HepG2 (cell line): Measurements from ENCODE around the gene ERH. TPM values are rescaled to one million over a fixed set of nuclear protein-coding genes. Genes with fewer than 3 reads are reported as not detected.

Source experiments
- ATAC-seq: fragments of 200-7000 bp; cut with Tn5 transposase; 3 replicates; pipeline ENCODE4 v1.9.1; 2020; ENCODE audit warnings: mild to moderate bottlenecking, moderate library complexity
- BruUV-seq: library from RNA; stranded (reverse); fragments of 400-500 nt; replicated peaks from 2 replicates; lab custom pipeline; 2021; lab: Mats Ljungman, UMichigan
- CTCF ChIA-PET: fragments of 300-600 bp; formaldehyde crosslinking; extraction: SDS; loops from one replicate; lab custom pipeline; 2021; ENCODE audit warnings: low total read pairs, inconsistent platforms, low intra/inter-chr PET ratio; lab: Yijun Ruan, JAX
- POLR2A ChIA-PET: fragments of 350-600 bp; sonication (Branson Sonifier 250); formaldehyde crosslinking; loops from one replicate; lab custom pipeline; 2020; ENCODE audit warnings: antibody characterized with exemption, inconsistent platforms; lab: Yijun Ruan, JAX
- DNase-seq: peaks from one replicate; pipeline ENCODE4 v3.0.0-alpha.2; 2015; ENCODE audit warnings: low spot score
- FAIRE-seq: peaks from 3 replicates; lab custom pipeline; 2011; peaks lifted over from hg19 to GRCh38; lab: Jason Lieb, UNC
- H2AFZ ChIP-seq: one replicate; pipeline ENCODE4 v1.6.1; 2011; ENCODE audit warnings: low read length, inconsistent platforms
- H3K27ac ChIP-seq: fragments of 300-600 bp; 3 replicates; pipeline ENCODE4 v1.8.0; 2011; ENCODE audit warnings: mixed run types, mild to moderate bottlenecking, mixed read lengths, low read length, inconsistent platforms; ENCODE audit not compliant: insufficient read depth; ENCODE audit errors: extremely low read length
- H3K27me3 ChIP-seq, 2 experiments: fragments of 200-600 bp in 1 of 2; 2 replicates in 1 of 2; 3 replicates in 1 of 2; pipeline versions ENCODE4 v1.6.0 to v1.8.0; 2011; ENCODE audit warnings: low read length in 2 of 2, mild to moderate bottlenecking in 2 of 2, moderate library complexity in 2 of 2, inconsistent platforms in 1 of 2; ENCODE audit not compliant: insufficient read depth in 2 of 2, control insufficient read depth in 1 of 2
- H3K36me3 ChIP-seq, 2 experiments: fragments of 200-600 bp in 1 of 2; replicated peaks in 1 of 2; 2 replicates in 1 of 2; 3 replicates in 1 of 2; pipeline versions ENCODE4 v1.5.1 to v1.8.0; 2011; ENCODE audit warnings: low read length in 2 of 2, inconsistent platforms in 1 of 2; ENCODE audit not compliant: insufficient read depth in 2 of 2, control insufficient read depth in 1 of 2
- H3K4me1 ChIP-seq: 2 replicates; pipeline ENCODE4 v1.5.1; 2012; ENCODE audit warnings: low read length, inconsistent platforms; ENCODE audit not compliant: insufficient read depth
- H3K4me2 ChIP-seq: 2 replicates; pipeline ENCODE4 v1.6.0; 2011; ENCODE audit warnings: low read depth, low read length, inconsistent platforms
- H3K4me3 ChIP-seq, 3 experiments: fragments of 200-600 bp in 1 of 3; sonication (generic), shearing (Covaris generic) in 1 of 3; replicated peaks in 1 of 3; 2 replicates each; pipeline ENCODE4 v1.5.1; 2011 to 2016; ENCODE audit warnings: low read length in 3 of 3, inconsistent platforms in 2 of 3, low read depth in 2 of 3, mild to moderate bottlenecking in 2 of 3, control low read depth in 1 of 3, mixed read lengths in 1 of 3; ENCODE audit not compliant: insufficient read depth in 1 of 3
- H3K79me2 ChIP-seq: one replicate; pipeline ENCODE4 v1.6.1; 2011; ENCODE audit warnings: low read length, inconsistent platforms; ENCODE audit not compliant: insufficient read depth
- H3K9ac ChIP-seq: 2 replicates; pipeline ENCODE4 v1.6.0; 2011; ENCODE audit warnings: mild to moderate bottlenecking, low read depth, low read length, inconsistent platforms; ENCODE audit not compliant: insufficient read depth
- H3K9me3 ChIP-seq: 2 replicates; pipeline ENCODE4 v1.5.1; 2012; ENCODE audit warnings: mild to moderate bottlenecking, low read length
- H4K20me1 ChIP-seq: 2 replicates; pipeline ENCODE4 v1.6.0; 2011; ENCODE audit warnings: inconsistent platforms, mild to moderate bottlenecking, low read length, moderate library complexity; ENCODE audit not compliant: insufficient read depth
- ATRX ChIP-seq: sonication (generic); formaldehyde crosslinking; IDR thresholded peaks from 2 replicates; pipeline ENCODE4 v1.4.0; 2020; ENCODE audit warnings: missing genetic modification reagents, borderline replicate concordance
- BORCS8-MEF2B ChIP-seq: sonication (generic); formaldehyde crosslinking; IDR thresholded peaks from 2 replicates; pipeline ENCODE4 v1.8.0; 2022; ENCODE audit warnings: mild to moderate bottlenecking, missing genetic modification reagents
- CHD4 ChIP-seq: fragments of 200-600 bp; sonication (generic); IDR thresholded peaks from 2 replicates; pipeline ENCODE4 v1.7.0; 2017; ENCODE audit warnings: mild to moderate bottlenecking, low read length, borderline replicate concordance
- GTF3A ChIP-seq: sonication (generic); formaldehyde crosslinking; conservative IDR thresholded peaks from 2 replicates; pipeline ENCODE4 v1.4.0; 2020; ENCODE audit warnings: mild to moderate bottlenecking, missing genetic modification reagents
- ISX ChIP-seq: sonication (generic); formaldehyde crosslinking; conservative IDR thresholded peaks from 2 replicates; pipeline ENCODE4 v1.5.0; 2020; ENCODE audit warnings: missing genetic modification reagents
- NFE2L2 ChIP-seq: fragments of 150-350 bp; IDR thresholded peaks from 2 replicates; pipeline ENCODE4 v1.6.1; 2014; ENCODE audit warnings: low read length
- POGK ChIP-seq: sonication (generic); formaldehyde crosslinking; conservative IDR thresholded peaks from 2 replicates; pipeline ENCODE4 v1.8.0; 2022; ENCODE audit warnings: mild to moderate bottlenecking, moderate library complexity, missing genetic modification reagents
- RFX5 ChIP-seq: IDR thresholded peaks from 2 replicates; pipeline ENCODE4 v1.6.1; 2011; ENCODE audit warnings: low read depth, low read length, improper control_type of control experiment
- YEATS2 ChIP-seq: sonication (generic); formaldehyde crosslinking; IDR thresholded peaks from 2 replicates; pipeline ENCODE4 v1.4.0; 2020; ENCODE audit warnings: missing genetic modification reagents, borderline replicate concordance
- ZBTB14 ChIP-seq: sonication (generic); formaldehyde crosslinking; IDR thresholded peaks from 2 replicates; pipeline ENCODE4 v1.4.0; 2020; ENCODE audit warnings: missing genetic modification reagents
- ZBTB38 ChIP-seq: sonication (generic); formaldehyde crosslinking; IDR thresholded peaks from 2 replicates; pipeline ENCODE4 v1.5.1; 2020; ENCODE audit warnings: mild to moderate bottlenecking, missing genetic modification reagents
- ZBTB4 ChIP-seq: sonication (generic); formaldehyde crosslinking; IDR thresholded peaks from 2 replicates; pipeline ENCODE4 v1.4.0; 2020; ENCODE audit warnings: missing genetic modification reagents, mild to moderate bottlenecking, borderline replicate concordance
- ZMAT3 ChIP-seq: sonication (generic); formaldehyde crosslinking; conservative IDR thresholded peaks from 2 replicates; pipeline ENCODE4 v1.7.0; 2021; ENCODE audit warnings: missing genetic modification reagents
- ZNF124 ChIP-seq: sonication (generic); formaldehyde crosslinking; IDR thresholded peaks from 2 replicates; pipeline ENCODE4 v1.4.0; 2020; ENCODE audit warnings: missing genetic modification reagents
- ZNF160 ChIP-seq: sonication (generic); formaldehyde crosslinking; IDR thresholded peaks from 2 replicates; pipeline ENCODE4 v1.8.0; 2022; ENCODE audit warnings: mild to moderate bottlenecking, inconsistent platforms, missing genetic modification reagents
- ZNF263 ChIP-seq: sonication (generic); formaldehyde crosslinking; IDR thresholded peaks from 2 replicates; pipeline ENCODE4 v1.4.0; 2020; ENCODE audit warnings: missing genetic modification reagents
- WGBS: methylation state at CpG from one replicate; pipeline ENCODE4 v1.1.6; 2017; ENCODE audit warnings: low lambda C conversion rate; 5-methylcytosine and 5-hydroxymethylcytosine counted together
- in situ Hi-C: cut with HindIII; loops from 2 replicates; pipeline ENCODE4 v1.10.0; 2017; ENCODE audit warnings: low pct_unique_long_range_greater_than_20kb; ENCODE audit not compliant: extremely low pct_ligation_motif_present
- intact Hi-C: fragments of 100-400 bp; cut with micrococcal nuclease; formaldehyde crosslinking; loops from one replicate; pipeline ENCODE4 v1.10.0; 2022; ENCODE audit not compliant: unreplicated experiment
- polyA plus RNA-seq, 8 experiments: library from polyadenylated mRNA; depleted of rRNA in 3 of 8; stranded (reverse) in 7 of 8; unstranded in 1 of 8; fragments of >200 nt; fragmentation: Illumina TruSeq in 4 of 8; extraction: Trizol in 4 of 8; gene quantifications; 2 replicates each; pipeline versions ENCODE4 v1.2.1 to v1.2.3, GENCODE V29; 2011 to 2016; ENCODE audit warnings: low read depth in 4 of 8, missing spikeins in 1 of 8, mixed read lengths in 1 of 8; ENCODE audit not compliant: insufficient read depth in 1 of 8
- total RNA-seq, 5 experiments: library from RNA; depleted of rRNA; stranded (reverse); fragments of >200 nt; fragmentation: Illumina TruSeq; extraction: Trizol; gene quantifications; 2 replicates each; pipeline ENCODE4 v1.2.3, GENCODE V29; 2016; ENCODE audit warnings: low read depth in 1 of 5

Gene ERH
- total and polyA plus RNA-seq, 2 of the 13 experiments (the other 11 are each of a cell fraction or from before 2014, with no cell fraction given), result 105 to 341 TPM

DNA sequence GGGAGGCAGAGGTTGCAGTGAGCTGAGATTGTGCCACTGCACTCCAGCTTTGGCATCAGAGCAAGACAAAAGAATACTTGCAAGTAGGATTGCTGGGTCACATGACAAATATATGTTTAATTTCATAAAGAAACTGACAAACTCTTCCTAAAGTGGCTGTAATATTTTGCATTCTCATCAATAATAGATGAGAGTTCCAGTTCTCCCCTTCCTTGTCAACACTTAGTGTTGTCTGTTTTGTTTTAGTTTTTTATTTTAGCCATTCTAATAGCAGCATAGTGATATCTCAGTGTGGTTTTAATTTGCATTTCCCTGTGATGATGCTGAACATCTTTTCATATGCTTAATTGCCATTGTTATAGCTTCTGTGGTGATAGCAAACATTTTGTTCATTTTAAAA is 31.5 kb upstream of the ERH start (continued):
- TF ChIP-seq POGK (no peak), RFX5 (no peak), GTF3A (no peak), ZNF124 (CRISPR knock-in tag) (no peak), YEATS2 (CRISPR knock-in tag) (no peak)

GRCh38 chr14:69428289-69428998 is 30.3 kb upstream of the ERH start:
- peaks cover 4% of the 10 kb centered on the region; the same call in 1 of the 2 replicates for H4K20me1 ChIP-seq
- peaks cover 9 to 26% of the 10 kb centered on the region in 2 experiments for H3K36me3 ChIP-seq
- H3K4me2 ChIP-seq, result no peak overlapping the region
- CTCF ChIA-PET, result no interaction called here
- POLR2A ChIA-PET, result no interaction called here
- no peak overlapping the region for H3K27ac ChIP-seq
- ATAC-seq, result no peak
- no peak for FAIRE-seq
- 95% methylated on average over 6 of the region's 6 CpGs for WGBS
- BruUV-seq, result no TSS peak
- no peak overlapping the region for H3K4me3 ChIP-seq
- H3K27me3 ChIP-seq, result no peaks in the 10 kb centered on the region
- in situ Hi-C loops (no loop called here), intact Hi-C loops (no loop called here)
- DNase-seq, result no peak
- H3K9ac ChIP-seq, result no peak overlapping the region
- peaks cover 21% of the 10 kb centered on the region for H3K79me2 ChIP-seq
- H3K4me1 ChIP-seq, result peaks cover 31% of the 10 kb centered on the region
- no peaks in the 10 kb centered on the region for H3K9me3 ChIP-seq
- H2AFZ ChIP-seq, result no peak overlapping the region
- TF ChIP-seq ISX (CRISPR knock-in tag) (no peak), ZMAT3 (CRISPR knock-in tag) (no peak), ZBTB14 (CRISPR knock-in tag) (no peak), CHD4 (no peak), NFE2L2 (no peak), ATRX (CRISPR knock-in tag) (no peak), ZNF160 (CRISPR knock-in tag) (no peak), ZNF263 (CRISPR knock-in tag) (no peak), ZBTB38 (CRISPR knock-in tag) (no peak), ZBTB4 (no peak), BORCS8-MEF2B (no peak)
